ENCODE results near the gene BEX3. TPM values are rescaled to one million over a fixed set of nuclear protein-coding genes. Genes with fewer than 3 reads are reported as not detected.
A peak's percentile ranks its signal among the peaks of the same experiment; 100 is the strongest.

Gene BEX3
- total and polyA plus RNA-seq, 2 experiments from 2014 or later, result 427 to 714 TPM

GRCh38 chrX:103356130-103356798 is 20.1 kb upstream of the BEX3 start, which contains the start of gene TCEAL9:
TCEAL9 (plus strand) TSS chrX:103356506; CDS start chrX:103357685, 1,179 bp downstream.
- peak within 1 kb of the TSS; percentile 61 for H3K4me3 ChIP-seq
- peaks cover 6% of the 10 kb centered on the region for H3K4me1 ChIP-seq (ENCODE audit: insufficient read depth)
- no peaks in the 10 kb centered on the region for H3K9me2 ChIP-seq (ENCODE audit: insufficient read depth)
- H3F3A ChIP-seq (replicated peaks; ENCODE audit: low read depth), result no peaks in the 10 kb centered on the region
- H3K79me2 ChIP-seq (replicated peaks; ENCODE audit: insufficient read depth), result peaks cover 12% of the 10 kb centered on the region
- Mint-ChIP-seq H3K4me1 (peaks cover 10% of the 10 kb centered on the region), H3K27ac (peak within 1 kb of the TSS; percentile 97), H3K27me3 (ENCODE audit: insufficient read depth, low read depth, poor library complexity) (no peaks in the 10 kb centered on the region), H3K4me3 (peak within 1 kb of the TSS; percentile 89), H3K36me3 (ENCODE audit: low read depth) (peaks cover 13% of the 10 kb centered on the region), H3K9me3 (no peaks in the 10 kb centered on the region; the same call in 2 of the 3 replicates)
- H3K27me3 ChIP-seq (ENCODE audit: insufficient read depth), result no peaks in the 10 kb centered on the region
- TF ChIP-seq CREB1 (CRISPR knock-in tag; IDR thresholded peaks at IDR 0.05; ENCODE audit: low read depth), result peak; percentile 79
- TF ChIP-seq EZH2 (IDR thresholded peaks at IDR 0.05; ENCODE audit: low read depth, unreplicated experiment), result no peak
- TF ChIP-seq POLR2AphosphoS5 (IDR thresholded peaks at IDR 0.05; ENCODE audit: low read depth), result peak; percentile 80
- H3K36me3 ChIP-seq (ENCODE audit: insufficient read depth), result no peaks in the 10 kb centered on the region; the same call in 1 of the 2 replicates
- ATAC-seq (peak; percentile 85), DNase-seq (ENCODE audit: low spot score) (peak; percentile 60)
- H4K20me1 ChIP-seq (replicated peaks; ENCODE audit: insufficient read depth), result no peaks in the 10 kb centered on the region
- H2AFZ ChIP-seq, result peak within 1 kb of the TSS; percentile 59; the same call in 1 of the 2 replicates
- H3K27ac ChIP-seq (ENCODE audit: low read depth), result peak within 1 kb of the TSS; percentile 94
- peak within 1 kb of the TSS; percentile 88 for H3K4me2 ChIP-seq

GRCh38 chrX:103356858-103357257 is 19.5 kb upstream of the BEX3 start:
- H2AFZ ChIP-seq, result 0 out of 2 replicates have a peak overlapping the region, but pooled peaks have one; percentile 59
- Mint-ChIP-seq H3K4me1 (peaks cover 16% of the 10 kb centered on the region), H3K9me3 (no peaks in the 10 kb centered on the region; the same call in 2 of the 3 replicates), H3K4me3 (peak overlapping the region; percentile 89), H3K27me3 (ENCODE audit: insufficient read depth, low read depth, poor library complexity) (no peaks in the 10 kb centered on the region), H3K27ac (peak overlapping the region; percentile 97), H3K36me3 (ENCODE audit: low read depth) (peaks cover 13% of the 10 kb centered on the region)
- H3K27me3 ChIP-seq (ENCODE audit: insufficient read depth), result no peaks in the 10 kb centered on the region
- DNase-seq (ENCODE audit: low spot score), result peak; percentile 40
- peaks cover 11% of the 10 kb centered on the region for H3K4me1 ChIP-seq (ENCODE audit: insufficient read depth)
- peak overlapping the region; percentile 61 for H3K4me3 ChIP-seq
- no peaks in the 10 kb centered on the region for H3K9me2 ChIP-seq (ENCODE audit: insufficient read depth)
- TF ChIP-seq CTCF (conservative IDR thresholded peaks at IDR 0.05; ENCODE audit: low read depth in 2 of 2) (no peak), NANOG (IDR thresholded peaks at IDR 0.05; ENCODE audit: borderline replicate concordance) (no peak), JUNB (IDR thresholded peaks at IDR 0.05; ENCODE audit: unreplicated experiment) (no peak)
- no peaks in the 10 kb centered on the region for H3F3A ChIP-seq (replicated peaks; ENCODE audit: low read depth)
- H4K20me1 ChIP-seq (replicated peaks; ENCODE audit: insufficient read depth), result no peaks in the 10 kb centered on the region
- H3K79me2 ChIP-seq (replicated peaks; ENCODE audit: insufficient read depth), result peaks cover 12% of the 10 kb centered on the region
- no peaks in the 10 kb centered on the region; the same call in 1 of the 2 replicates for H3K36me3 ChIP-seq (ENCODE audit: insufficient read depth)
- peak overlapping the region; percentile 94 for H3K27ac ChIP-seq (ENCODE audit: low read depth)
- peak overlapping the region; percentile 88 for H3K4me2 ChIP-seq
- ATAC-seq, result peak; percentile 70

GRCh38 chrX:103357871-103358270 is 18.5 kb upstream of the BEX3 start:
- H3K36me3 Mint-ChIP-seq (ENCODE audit: low read depth), result peaks cover 13% of the 10 kb centered on the region
- no peaks in the 10 kb centered on the region for H3K27me3 Mint-ChIP-seq (ENCODE audit: insufficient read depth, low read depth, poor library complexity)
- Histone ChIP-seq H3K27ac (ENCODE audit: low read depth) (no peak overlapping the region), H2AFZ (no peak overlapping the region), H3K9me2 (ENCODE audit: insufficient read depth) (no peaks in the 10 kb centered on the region), H3K27me3 (ENCODE audit: insufficient read depth) (no peaks in the 10 kb centered on the region), H4K20me1 (replicated peaks; ENCODE audit: insufficient read depth) (no peaks in the 10 kb centered on the region), H3K79me2 (replicated peaks; ENCODE audit: insufficient read depth) (peaks cover 12% of the 10 kb centered on the region), H3K4me2 (no peak overlapping the region), H3K36me3 (ENCODE audit: insufficient read depth) (no peaks in the 10 kb centered on the region; the same call in 1 of the 2 replicates), H3K4me3 (peak overlapping the region; percentile 61), H3F3A (replicated peaks; ENCODE audit: low read depth) (no peaks in the 10 kb centered on the region), H3K4me1 (ENCODE audit: insufficient read depth) (peaks cover 11% of the 10 kb centered on the region)
- no peak for DNase-seq (ENCODE audit: low spot score)
- H3K9me3 Mint-ChIP-seq, result no peaks in the 10 kb centered on the region; the same call in 2 of the 3 replicates
- H3K4me3 Mint-ChIP-seq, result peak overlapping the region; percentile 89
- peak overlapping the region; percentile 12; the same call in 1 of the 2 replicates for H3K27ac Mint-ChIP-seq
- ATAC-seq, result no peak
- H3K4me1 Mint-ChIP-seq, result peaks cover 23% of the 10 kb centered on the region
- TF ChIP-seq ZNF114 (CRISPR knock-in tag; IDR thresholded peaks at IDR 0.05) (no peak), POLR2AphosphoS5 (IDR thresholded peaks at IDR 0.05; ENCODE audit: low read depth) (no peak), JUNB (IDR thresholded peaks at IDR 0.05; ENCODE audit: unreplicated experiment) (no peak), ZNF331 (CRISPR knock-in tag; IDR thresholded peaks at IDR 0.05; ENCODE audit: low read depth) (no peak), STAT1 (IDR thresholded peaks at IDR 0.05; ENCODE audit: unreplicated experiment) (no peak), CREB1 (CRISPR knock-in tag; IDR thresholded peaks at IDR 0.05; ENCODE audit: low read depth) (no peak)

Measured in GM23338 (cell line).